Subcutaneous adipose tissue (tissue), 4 donors: ENCODE results near the gene SART1. TPM values are rescaled to one million over a fixed set of nuclear protein-coding genes. Genes with fewer than 3 reads are reported as not detected.

Source experiments
- total RNA-seq, 4 donors: library from RNA; depleted of rRNA; stranded (reverse); fragments of >200 nt; gene quantifications; one replicate each; pipeline ENCODE4 v1.1.0, GENCODE V29; 2016
- TF ChIP-seq, protein P1 (sequence below): fragments of 450-650 bp; IDR thresholded peaks from one replicate; pipeline ENCODE4 v1.5.1; 2016; ENCODE audit warnings: low read depth, mild to moderate bottlenecking, control low read depth, antibody characterized with exemption, moderate library complexity

The SART1 gene
- total RNA-seq, 4 donors from 2014 or later = 33.7 to 69.9 (median 41.8) TPM

DNA sequence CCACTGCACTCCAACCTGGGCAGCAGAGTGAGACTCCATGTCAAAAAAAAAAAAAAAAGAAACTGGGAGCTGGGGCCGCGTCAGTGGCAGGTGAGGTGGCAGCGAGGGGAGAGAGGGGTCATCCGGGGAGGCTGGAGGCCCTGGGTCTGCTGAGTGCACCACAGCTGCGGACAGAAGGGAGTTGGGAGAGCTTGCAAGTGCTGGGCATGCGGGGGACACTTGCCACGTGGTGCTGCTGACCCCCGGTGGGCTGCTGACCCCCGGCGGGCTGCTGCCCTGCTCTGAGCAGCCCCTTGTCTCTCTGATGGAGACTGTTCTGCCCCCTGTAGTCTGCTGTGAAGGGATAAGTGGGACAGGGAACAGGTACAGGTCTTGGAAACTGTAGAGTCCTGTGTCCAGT lies 39.7 kb upstream of the SART1 start:
- TF ChIP-seq, protein P1, sequence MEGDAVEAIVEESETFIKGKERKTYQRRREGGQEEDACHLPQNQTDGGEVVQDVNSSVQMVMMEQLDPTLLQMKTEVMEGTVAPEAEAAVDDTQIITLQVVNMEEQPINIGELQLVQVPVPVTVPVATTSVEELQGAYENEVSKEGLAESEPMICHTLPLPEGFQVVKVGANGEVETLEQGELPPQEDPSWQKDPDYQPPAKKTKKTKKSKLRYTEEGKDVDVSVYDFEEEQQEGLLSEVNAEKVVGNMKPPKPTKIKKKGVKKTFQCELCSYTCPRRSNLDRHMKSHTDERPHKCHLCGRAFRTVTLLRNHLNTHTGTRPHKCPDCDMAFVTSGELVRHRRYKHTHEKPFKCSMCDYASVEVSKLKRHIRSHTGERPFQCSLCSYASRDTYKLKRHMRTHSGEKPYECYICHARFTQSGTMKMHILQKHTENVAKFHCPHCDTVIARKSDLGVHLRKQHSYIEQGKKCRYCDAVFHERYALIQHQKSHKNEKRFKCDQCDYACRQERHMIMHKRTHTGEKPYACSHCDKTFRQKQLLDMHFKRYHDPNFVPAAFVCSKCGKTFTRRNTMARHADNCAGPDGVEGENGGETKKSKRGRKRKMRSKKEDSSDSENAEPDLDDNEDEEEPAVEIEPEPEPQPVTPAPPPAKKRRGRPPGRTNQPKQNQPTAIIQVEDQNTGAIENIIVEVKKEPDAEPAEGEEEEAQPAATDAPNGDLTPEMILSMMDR = no peak

DNA sequence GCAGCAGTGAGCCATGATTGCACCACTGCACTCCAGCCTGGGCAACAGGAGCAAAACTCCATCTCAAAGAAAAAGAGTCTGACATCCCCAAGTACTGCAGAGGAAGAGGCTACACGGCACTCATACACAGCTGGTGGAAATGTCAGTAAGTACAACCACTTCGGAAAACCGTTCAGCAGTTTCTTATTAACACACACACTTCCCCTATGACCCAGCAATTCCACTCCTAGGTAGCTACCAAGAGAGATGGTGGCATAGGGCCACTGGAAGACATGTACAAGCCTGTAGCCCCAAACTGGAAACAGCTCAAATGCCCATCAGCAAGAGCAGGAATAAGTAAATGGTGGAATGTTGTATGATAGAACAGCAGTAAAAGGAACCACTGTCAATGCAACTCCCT lies 39.0 kb upstream of the SART1 start:
- TF ChIP-seq, protein P1 = no peak

DNA sequence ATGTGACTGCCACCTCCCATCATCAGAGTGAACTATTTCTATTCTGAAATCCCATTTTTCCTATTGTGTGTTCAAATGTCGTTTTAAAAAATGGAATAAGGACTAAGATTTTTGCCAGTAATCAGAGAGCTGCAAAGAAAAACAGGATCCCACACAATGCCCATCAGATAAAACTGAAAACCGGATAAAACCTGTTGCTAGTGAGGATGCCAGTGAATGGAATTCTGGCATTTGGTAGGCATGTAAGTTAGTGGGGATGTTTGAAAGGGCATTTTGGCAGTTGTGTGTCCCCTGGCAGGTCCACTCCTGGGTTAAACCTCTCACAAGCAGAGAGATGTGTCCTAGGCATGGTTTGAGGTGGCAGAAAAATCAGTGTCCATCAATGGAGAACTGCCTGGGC lies 36.1 kb upstream of the SART1 start:
- TF ChIP-seq, protein P1 = no peak

DNA sequence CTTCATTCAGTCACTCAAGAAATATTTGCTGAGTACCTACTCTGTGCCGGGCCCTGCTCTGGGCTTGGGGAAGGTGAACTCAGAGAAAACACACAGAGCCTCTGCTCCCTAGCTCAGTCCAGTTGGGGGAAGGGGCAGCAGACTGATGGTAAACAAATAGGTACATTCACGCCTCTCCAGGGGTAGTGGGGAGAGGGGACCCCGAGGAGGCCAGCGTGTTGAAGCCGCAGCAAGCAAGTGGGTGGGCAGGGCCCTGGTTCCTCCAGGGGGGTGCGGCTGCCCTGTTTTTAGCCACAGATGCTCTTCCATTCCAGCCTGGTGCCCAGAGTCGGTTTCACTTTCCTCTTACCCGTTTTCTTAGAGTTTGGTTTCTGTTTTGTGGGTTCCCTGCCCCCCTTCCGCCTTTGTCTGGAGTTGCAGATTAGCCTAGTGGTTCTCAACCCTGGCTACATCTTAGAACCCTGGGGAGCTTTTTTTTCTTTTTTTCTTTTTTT lies 33.6 kb upstream of the SART1 start:
- TF ChIP-seq, protein P1 = no peak

DNA sequence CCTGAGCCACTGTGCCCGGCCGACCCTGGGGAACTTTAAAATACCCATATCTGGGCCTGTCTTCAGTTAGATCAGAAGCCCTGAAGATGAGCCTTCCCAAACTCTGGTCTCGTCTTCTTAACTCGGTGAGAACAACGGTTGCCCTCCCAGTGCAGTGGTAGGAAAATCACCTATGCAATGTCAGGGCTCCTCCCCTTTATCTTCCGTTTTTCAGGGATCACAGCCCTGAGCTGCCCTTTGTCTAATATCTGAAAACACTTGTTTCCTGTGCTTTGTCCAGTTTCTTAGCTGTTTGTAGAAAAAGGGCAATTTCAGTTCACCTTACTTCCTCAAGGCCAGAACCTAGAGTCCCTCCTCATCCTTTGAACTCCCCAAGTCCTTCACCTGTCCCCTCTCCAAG lies 32.9 kb upstream of the SART1 start:
- TF ChIP-seq, protein P1 = no peak

- TF ChIP-seq, protein P1 = no peak
Observed at GRCh38 chr11:65931773-65932557, 29.6 kb upstream of the SART1 start.

DNA sequence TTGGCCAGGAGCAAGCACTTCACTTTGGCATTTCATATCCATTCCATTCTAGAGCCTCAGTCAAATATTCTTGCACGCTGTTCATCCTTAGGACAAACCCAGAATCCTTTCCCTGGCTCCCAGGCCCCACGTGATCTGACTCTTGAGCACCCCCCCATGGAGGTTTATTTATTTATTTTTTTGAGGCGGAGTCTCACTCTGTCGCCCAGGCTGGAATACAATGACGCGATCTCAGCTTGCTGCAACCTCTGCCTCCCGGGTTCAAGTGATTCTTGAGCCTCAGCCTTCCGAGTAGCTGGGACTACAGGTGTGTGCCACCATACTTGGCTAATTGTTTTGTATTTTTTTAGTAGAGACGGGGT lies 29.0 kb upstream of the SART1 start:
- TF ChIP-seq, protein P1 = no peak
